A673 (cell line): ENCODE measurements around the gene NHS. TPM values are rescaled to one million over a fixed set of nuclear protein-coding genes. Genes with fewer than 3 reads are reported as not detected.

Experiments
- Bru-seq: library from RNA; stranded (reverse); fragments of 400-500 nt; gene quantifications from one replicate; lab custom pipeline; 2021; lab: Mats Ljungman, UMichigan
- BruChase-seq, 2 experiments: library from RNA; stranded (reverse); fragments of 400-500 nt; gene quantifications; one replicate each; lab custom pipeline; 2021; lab: Mats Ljungman, UMichigan
- BruUV-seq: library from RNA; stranded (reverse); fragments of 400-500 nt; replicated peaks from 2 replicates; lab custom pipeline; 2021; lab: Mats Ljungman, UMichigan
- CTCF ChIA-PET: fragments of 300-600 bp; sonication (Branson Sonifier 250); formaldehyde crosslinking; loops from one replicate; lab custom pipeline; 2022; ENCODE audit warnings: antibody characterized with exemption; lab: Charles Lee
- POLR2A ChIA-PET: fragments of 300-600 bp; sonication (Branson Sonifier 250); formaldehyde crosslinking; loops from one replicate; lab custom pipeline; 2022; ENCODE audit warnings: antibody characterized with exemption; ENCODE audit not compliant: low non-redundant PET; lab: Charles Lee
- DNase-seq: peaks from one replicate; pipeline ENCODE4 v3.0.0-alpha.2; 2015; ENCODE audit warnings: low spot score
- H3K27ac ChIP-seq: fragments of 200-600 bp; sonication (generic); 2 replicates; pipeline ENCODE4 v1.5.1; 2016; ENCODE audit warnings: mixed run types, low read depth, mild to moderate bottlenecking, mixed read lengths, antibody characterized with exemption, low read length; ENCODE audit not compliant: poor library complexity, severe bottlenecking
- H3K27me3 ChIP-seq: fragments of 200-600 bp; sonication (generic); replicated peaks from 2 replicates; pipeline ENCODE4 v1.6.1; 2017; ENCODE audit warnings: mixed run types, low read depth, mild to moderate bottlenecking, mixed read lengths, antibody characterized with exemption, low read length; ENCODE audit not compliant: insufficient read depth, poor library complexity
- H3K36me3 ChIP-seq: fragments of 200-600 bp; sonication (generic); 2 replicates; pipeline ENCODE4 v1.6.1; 2016; ENCODE audit warnings: mixed run types, mild to moderate bottlenecking, mixed read lengths, antibody characterized with exemption, low read length; ENCODE audit not compliant: insufficient read depth, poor library complexity, severe bottlenecking
- H3K4me1 ChIP-seq: fragments of 200-600 bp; sonication (generic); 2 replicates; pipeline ENCODE4 v1.6.1; 2017; ENCODE audit warnings: mixed run types, mild to moderate bottlenecking, mixed read lengths, antibody characterized with exemption, low read length; ENCODE audit not compliant: insufficient read depth, poor library complexity, severe bottlenecking
- H3K4me3 ChIP-seq: fragments of 200-600 bp; sonication (generic); 2 replicates; pipeline ENCODE4 v1.5.1; 2016; ENCODE audit warnings: low read depth, mixed run types, mild to moderate bottlenecking, mixed read lengths, low read length; ENCODE audit not compliant: poor library complexity, severe bottlenecking
- H3K9me3 ChIP-seq: fragments of 200-600 bp; sonication (generic); 2 replicates; pipeline ENCODE4 v1.6.1; 2016; ENCODE audit warnings: mixed run types, low read depth, mild to moderate bottlenecking, mixed read lengths, antibody characterized with exemption, low read length; ENCODE audit not compliant: poor library complexity, severe bottlenecking
- CTCF ChIP-seq: fragments of 300-800, 200-600 bp; sonication (generic); conservative IDR thresholded peaks from 2 replicates; pipeline ENCODE4 v1.5.1; 2017; ENCODE audit warnings: low read depth, mild to moderate bottlenecking, antibody characterized with exemption, low read length, moderate library complexity, mixed read lengths
- EZH2 ChIP-seq: fragments of 200-600 bp; sonication (generic); IDR thresholded peaks from 2 replicates; pipeline ENCODE4 v1.6.1; 2017; ENCODE audit warnings: borderline replicate concordance, low read depth, mild to moderate bottlenecking, mixed read lengths, antibody characterized with exemption, low read length; ENCODE audit not compliant: poor library complexity, severe bottlenecking
- intact Hi-C: fragments of 100-400 bp; cut with micrococcal nuclease; formaldehyde crosslinking; loops from one replicate; pipeline ENCODE4 v1.10.0; 2022; ENCODE audit not compliant: unreplicated experiment
- long read RNA-seq: library from polyadenylated mRNA; stranded (forward); transcript quantifications from one replicate; pipeline ENCODE4 v2.0.0, GENCODE V29; 2022
- total RNA-seq: library from RNA; stranded (reverse); gene quantifications from 2 replicates; pipeline ENCODE4 v1.2.3, GENCODE V29; 2021

The NHS gene
- total RNA-seq = 0.13 and 0.37 TPM in 2 replicates
- percentile 12 among the genes with signal in this experiment for Bru-seq, nascent RNA
- percentile 17 among the genes with signal in this experiment for BruChase-seq, experiment 1, labeled RNA remaining after a 2-hour chase
- percentile 13 among the genes with signal in this experiment for BruChase-seq, experiment 2, labeled RNA remaining after a 6-hour chase
- long read RNA-seq = 0 reads

GRCh38 chrX:17374619-17375366, at the start of gene NHS:
Gene NHS (plus strand): TSS chrX:17375200. CDS start chrX:17375758, 558 bp downstream.
- DNase-seq = peak; percentile 57

GRCh38 chrX:17328837-17329236, 46.2 kb upstream of the NHS start:
- DNase-seq = no peak
- POLR2A ChIA-PET = no interaction called here
- Histone ChIP-seq H3K9me3 (no peaks in the 10 kb centered on the region), H3K27me3 (peaks cover 10% of the 10 kb centered on the region), H3K27ac (no peak overlapping the region), H3K4me1 (no peaks in the 10 kb centered on the region), H3K36me3 (no peaks in the 10 kb centered on the region), H3K4me3 (no peak overlapping the region)
- CTCF ChIA-PET = no interaction called here
- TF ChIP-seq EZH2 (no peak), CTCF (no peak)
- no TSS peak for BruUV-seq
- intact Hi-C loops = no loop called here

More at GRCh38 chrX:17374619-17375366, at the start of gene NHS:
- Histone ChIP-seq H3K4me1 (no peaks in the 10 kb centered on the region), H3K4me3 (peak within 1 kb of the TSS; percentile 27), H3K27ac (no peak within 1 kb of the TSS), H3K9me3 (no peaks in the 10 kb centered on the region), H3K36me3 (no peaks in the 10 kb centered on the region), H3K27me3 (peaks cover 78% of the 10 kb centered on the region)
- no peak for TF ChIP-seq EZH2
- TF ChIP-seq CTCF = no peak; the same call in 1 of the 2 replicates
- intact Hi-C loops = no loop called here
- ChIA-PET POLR2A (no interaction called here), CTCF (no interaction called here)
- BruUV-seq = no TSS peak

GRCh38 chrX:17336377-17336776, 38.6 kb upstream of the NHS start:
- BruUV-seq = no TSS peak
- Histone ChIP-seq H3K4me3 (no peak overlapping the region), H3K9me3 (no peaks in the 10 kb centered on the region), H3K27me3 (no peaks in the 10 kb centered on the region), H3K27ac (no peak overlapping the region), H3K36me3 (no peaks in the 10 kb centered on the region), H3K4me1 (no peaks in the 10 kb centered on the region)
- CTCF ChIA-PET = no interaction called here
- intact Hi-C loops = no loop called here
- POLR2A ChIA-PET = no interaction called here
- TF ChIP-seq EZH2 (no peak), CTCF (no peak)
- DNase-seq = no peak
